Fibroblast of the aortic adventitia (primary cell): Measurements from ENCODE around the gene SCFD2. TPM values are rescaled to one million over a fixed set of nuclear protein-coding genes. Genes with fewer than 3 reads are reported as not detected.

Experiments
- DNase-seq: peaks from one replicate; pipeline ENCODE4 v3.0.0-alpha.2; 2010; ENCODE audit warnings: low read depth
- H3K4me3 ChIP-seq: 2 replicates; pipeline ENCODE4 v1.5.1; 2011; ENCODE audit warnings: low read depth, mild to moderate bottlenecking, control low read depth, low read length, moderate library complexity
- CTCF ChIP-seq: IDR thresholded peaks from 2 replicates; pipeline ENCODE4 v1.5.1; 2011; ENCODE audit warnings: mild to moderate bottlenecking, low read length, control low read depth, inconsistent platforms; ENCODE audit not compliant: insufficient read depth
- total RNA-seq: library from RNA; depleted of rRNA; stranded (reverse); fragments of >200 nt; gene quantifications from 2 replicates; pipeline ENCODE4 v1.2.3, GENCODE V29; 2012; ENCODE audit warnings: low replicate concordance

SCFD2 gene
- total RNA-seq, 1 donor = 69.2 TPM

- no peak overlapping the region for H3K4me3 ChIP-seq
- no peak for TF ChIP-seq CTCF
- peak; percentile 90 for DNase-seq
Measured at GRCh38 chr4:52914051-52914605, 451.7 kb downstream of the SCFD2 start.

GRCh38 chr4:52912608-52913007 is 453.3 kb downstream of the SCFD2 start:
- TF ChIP-seq CTCF = no peak
- no peak overlapping the region for H3K4me3 ChIP-seq
- DNase-seq = peak; percentile 64

GRCh38 chr4:52911684-52912294 is 454.1 kb downstream of the SCFD2 start:
- no peak overlapping the region for H3K4me3 ChIP-seq
- TF ChIP-seq CTCF = peak; percentile 78
- peak; percentile 69 for DNase-seq

GRCh38 chr4:52910115-52910514 is 455.7 kb downstream of the SCFD2 start:
- no peak for DNase-seq
- H3K4me3 ChIP-seq = no peak overlapping the region
- TF ChIP-seq CTCF = peak; percentile 15

GRCh38 chr4:52907510-52907909 is 458.4 kb downstream of the SCFD2 start:
- TF ChIP-seq CTCF = no peak
- H3K4me3 ChIP-seq = no peak overlapping the region
- DNase-seq = peak; percentile 46

GRCh38 chr4:52904421-52904820 is 461.4 kb downstream of the SCFD2 start:
- no peak overlapping the region for H3K4me3 ChIP-seq
- DNase-seq = peak; percentile 33
- no peak for TF ChIP-seq CTCF

GRCh38 chr4:52903273-52903672 is 462.6 kb downstream of the SCFD2 start:
- TF ChIP-seq CTCF = no peak
- DNase-seq = no peak
- H3K4me3 ChIP-seq = no peak overlapping the region
